Measurements from ENCODE around the gene APELA.

The APELA gene

GRCh38 chr4:164943192-164943591 lies 66.2 kb downstream of the APELA start:
- no peak for DNase-seq
- Mint-ChIP-seq H3K9me3 (no peaks in the 10 kb centered on the region), H3K4me3 (no peak overlapping the region), H3K27ac (no peak overlapping the region), H3K4me1 (no peaks in the 10 kb centered on the region), H3K27me3 (peaks cover 27% of the 10 kb centered on the region)
- no peak for ATAC-seq

- H3K27me3 Mint-ChIP-seq: peaks cover 21% of the 10 kb centered on the region
- H3K27ac Mint-ChIP-seq: no peak overlapping the region
- no peaks in the 10 kb centered on the region for H3K9me3 Mint-ChIP-seq
- ATAC-seq (no peak), DNase-seq (no peak)
- no peaks in the 10 kb centered on the region for H3K4me1 Mint-ChIP-seq
- no peak overlapping the region for H3K4me3 Mint-ChIP-seq
Observed at GRCh38 chr4:164945146-164945545, 68.2 kb downstream of the APELA start.

GRCh38 chr4:164946810-164947209 lies 69.8 kb downstream of the APELA start:
- DNase-seq (no peak), ATAC-seq (no peak)
- Mint-ChIP-seq H3K4me1 (no peaks in the 10 kb centered on the region), H3K9me3 (no peaks in the 10 kb centered on the region), H3K4me3 (no peak overlapping the region), H3K27me3 (peaks cover 22% of the 10 kb centered on the region), H3K27ac (no peak overlapping the region)
